ENCODE data around the gene A4GALT.
A peak's percentile ranks its signal among the peaks of the same experiment; 100 is the strongest.

A4GALT gene

GRCh38 chr22:42700901-42701300 is 19.8 kb downstream of the A4GALT start:
- no peak for DNase-seq

GRCh38 chr22:42700355-42700754 is 20.3 kb downstream of the A4GALT start:
- no peak for DNase-seq

- no peak for DNase-seq
These were observed 20.7 kb downstream of the A4GALT start for GRCh38 chr22:42699976-42700352.

GRCh38 chr22:42699281-42699975 is 21.2 kb downstream of the A4GALT start:
- no peak for DNase-seq

- no peak for DNase-seq
These were observed 23.1 kb downstream of the A4GALT start for GRCh38 chr22:42697542-42698013.

- DNase-seq = no peak
These were observed 24.2 kb downstream of the A4GALT start for GRCh38 chr22:42696331-42696967.

GRCh38 chr22:42695294-42695693 is 25.4 kb downstream of the A4GALT start:
- DNase-seq = no peak

- DNase-seq = no peak
These were observed 26.6 kb downstream of the A4GALT start for GRCh38 chr22:42693763-42694683.

GRCh38 chr22:42693055-42693762 is 27.5 kb downstream of the A4GALT start:
- DNase-seq = no peak

GRCh38 chr22:42692239-42693054 is 28.2 kb downstream of the A4GALT start:
- no peak for DNase-seq

GRCh38 chr22:42691440-42691839 is 29.2 kb downstream of the A4GALT start:
- no peak for DNase-seq

GRCh38 chr22:42688241-42689211 is 32.1 kb downstream of the A4GALT start:
- DNase-seq = peak; percentile 74

GRCh38 chr22:42686756-42687491 is 33.7 kb downstream of the A4GALT start:
- no peak for DNase-seq

- peak; percentile 40 for DNase-seq
These were observed 34.6 kb downstream of the A4GALT start for GRCh38 chr22:42685941-42686653.

- no peak for DNase-seq
These were observed 36.0 kb downstream of the A4GALT start for GRCh38 chr22:42684462-42685195.

GRCh38 chr22:42683578-42684283 is 36.9 kb downstream of the A4GALT start:
- peak; percentile 26 for DNase-seq

- no peak for DNase-seq
These were observed 38.4 kb downstream of the A4GALT start for GRCh38 chr22:42682113-42682851.

All from NCI-H82 (cell line).